ENCODE results near the gene ERO1B.
"Not testable (repeated sequence)": the region's sequence is repeated elsewhere in the genome, so short reads cannot be mapped to it uniquely, and the experiment has no call there.

ERO1B gene

DNA sequence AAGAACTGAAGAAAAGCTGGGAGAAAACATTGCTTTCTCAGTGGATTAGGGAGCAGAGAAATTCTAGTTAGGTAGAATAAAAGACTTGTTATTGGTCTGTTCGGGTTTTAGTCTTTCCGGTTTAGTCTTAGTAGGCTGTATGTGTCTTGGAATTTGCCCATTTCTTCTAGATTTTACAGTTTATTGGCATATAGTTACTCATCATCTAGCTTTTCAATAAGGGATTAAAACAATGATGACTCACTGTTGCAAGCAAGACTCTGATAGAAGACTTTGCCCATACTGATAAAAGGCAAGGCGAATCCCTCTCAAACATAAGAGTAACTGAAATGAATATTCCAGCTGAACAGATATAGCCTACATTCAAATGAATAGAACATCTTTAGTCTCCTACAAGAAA lies 77.1 kb downstream of the ERO1B start:
- H3K4me3 ChIP-seq (ENCODE audit: low read depth, low read length): no peak overlapping the region
- DNase-seq (ENCODE audit: low read depth): no peak
- TF ChIP-seq, protein P1, sequence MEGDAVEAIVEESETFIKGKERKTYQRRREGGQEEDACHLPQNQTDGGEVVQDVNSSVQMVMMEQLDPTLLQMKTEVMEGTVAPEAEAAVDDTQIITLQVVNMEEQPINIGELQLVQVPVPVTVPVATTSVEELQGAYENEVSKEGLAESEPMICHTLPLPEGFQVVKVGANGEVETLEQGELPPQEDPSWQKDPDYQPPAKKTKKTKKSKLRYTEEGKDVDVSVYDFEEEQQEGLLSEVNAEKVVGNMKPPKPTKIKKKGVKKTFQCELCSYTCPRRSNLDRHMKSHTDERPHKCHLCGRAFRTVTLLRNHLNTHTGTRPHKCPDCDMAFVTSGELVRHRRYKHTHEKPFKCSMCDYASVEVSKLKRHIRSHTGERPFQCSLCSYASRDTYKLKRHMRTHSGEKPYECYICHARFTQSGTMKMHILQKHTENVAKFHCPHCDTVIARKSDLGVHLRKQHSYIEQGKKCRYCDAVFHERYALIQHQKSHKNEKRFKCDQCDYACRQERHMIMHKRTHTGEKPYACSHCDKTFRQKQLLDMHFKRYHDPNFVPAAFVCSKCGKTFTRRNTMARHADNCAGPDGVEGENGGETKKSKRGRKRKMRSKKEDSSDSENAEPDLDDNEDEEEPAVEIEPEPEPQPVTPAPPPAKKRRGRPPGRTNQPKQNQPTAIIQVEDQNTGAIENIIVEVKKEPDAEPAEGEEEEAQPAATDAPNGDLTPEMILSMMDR (IDR thresholded peaks at IDR 0.05; ENCODE audit: low read depth, low read length, missing control alignments): no peak

DNA sequence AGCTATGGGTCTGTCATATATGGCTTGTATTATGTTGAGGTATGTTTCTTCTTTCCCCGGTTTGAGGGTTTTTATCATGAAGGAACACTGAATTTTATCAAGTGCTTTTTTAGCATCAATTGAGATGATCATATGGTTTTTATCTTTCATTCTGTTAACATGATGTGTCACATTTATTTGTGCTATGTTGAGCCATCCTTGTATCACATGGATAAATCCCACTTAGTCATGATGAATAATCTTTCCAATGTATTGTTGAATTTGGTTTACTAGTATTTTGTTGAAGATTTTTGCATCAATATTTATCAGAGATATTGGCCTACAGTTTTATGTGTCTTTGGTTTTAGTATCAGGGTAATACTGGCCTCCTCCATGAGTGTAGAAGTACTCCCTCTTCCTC lies 77.7 kb downstream of the ERO1B start:
- H3K4me3 ChIP-seq (ENCODE audit: low read depth, low read length): no peak overlapping the region
- no peak for DNase-seq (ENCODE audit: low read depth)
- TF ChIP-seq, protein P1 (IDR thresholded peaks at IDR 0.05; ENCODE audit: low read depth, low read length, missing control alignments): no peak

DNA sequence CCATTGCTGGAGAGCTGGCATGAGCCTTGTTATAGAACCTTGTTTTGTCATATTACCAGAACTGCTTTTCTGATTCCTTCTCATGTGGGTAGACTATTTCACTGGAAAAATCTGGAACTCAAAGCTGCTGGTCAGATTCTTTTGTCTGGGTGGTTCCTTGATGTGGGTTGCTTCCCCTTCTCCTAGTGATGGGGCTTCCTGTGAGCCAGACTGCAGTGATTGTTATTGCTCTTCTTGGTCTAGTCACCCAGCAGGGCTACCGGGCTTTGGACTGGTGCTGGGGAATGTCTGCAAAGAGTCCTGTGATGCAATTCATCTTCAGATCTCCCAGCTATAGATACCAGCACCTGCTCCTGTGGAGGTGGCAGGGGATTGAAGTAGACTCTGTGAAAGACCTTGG lies 80.0 kb downstream of the ERO1B start:
- no peak for DNase-seq (ENCODE audit: low read depth)
- TF ChIP-seq, protein P1 (IDR thresholded peaks at IDR 0.05; ENCODE audit: low read depth, low read length, missing control alignments): no peak

DNA sequence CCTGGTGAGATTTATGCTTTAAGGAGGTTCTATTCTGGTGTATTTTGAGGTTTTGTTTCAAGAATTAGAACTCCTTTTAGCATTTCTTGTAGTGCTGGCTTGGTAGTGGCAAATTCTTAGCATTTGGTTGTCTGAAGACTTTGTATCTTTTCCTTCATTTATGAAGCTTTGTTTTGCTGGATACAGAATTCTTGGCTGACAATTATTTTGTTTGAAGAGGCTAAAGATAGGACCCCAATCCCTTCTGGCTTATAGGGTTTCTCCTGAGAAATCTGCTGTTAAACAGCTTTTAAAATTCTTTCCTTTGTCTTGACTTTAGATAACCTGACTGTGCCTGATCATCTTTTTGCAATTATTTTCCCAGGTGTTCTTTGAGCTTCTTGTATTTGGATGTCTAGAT lies 80.8 kb downstream of the ERO1B start:
- TF ChIP-seq, protein P1 (IDR thresholded peaks at IDR 0.05; ENCODE audit: low read depth, low read length, missing control alignments): no peak
- DNase-seq (ENCODE audit: low read depth): no peak
- H3K4me3 ChIP-seq (ENCODE audit: low read depth, low read length): no peak overlapping the region

More for the DNA sequence above, 80.0 kb downstream of the ERO1B start:
- no peak overlapping the region for H3K4me3 ChIP-seq (ENCODE audit: low read depth, low read length)

DNA sequence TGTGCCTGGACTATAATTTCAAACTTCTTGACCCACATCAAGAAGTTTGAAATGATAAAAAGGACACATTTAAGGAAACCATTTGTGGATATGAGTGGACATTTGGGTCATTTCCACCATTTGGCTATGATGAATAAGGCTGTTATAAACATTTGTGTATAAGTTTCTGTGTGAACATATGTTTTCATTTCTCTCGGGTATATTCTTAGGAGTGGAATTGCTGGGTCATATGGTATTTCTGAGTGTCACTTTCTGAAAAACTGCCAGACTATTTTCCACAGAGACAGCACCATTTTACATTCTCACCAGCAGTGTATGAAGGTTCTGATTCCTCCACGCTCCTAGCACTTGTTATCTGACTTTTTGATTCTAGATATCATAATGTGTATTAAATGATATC lies 88.6 kb downstream of the ERO1B start:
- TF ChIP-seq, protein P1 (IDR thresholded peaks at IDR 0.05; ENCODE audit: low read depth, low read length, missing control alignments): no peak
- no peak overlapping the region for H3K4me3 ChIP-seq (ENCODE audit: low read depth, low read length)
- DNase-seq (ENCODE audit: low read depth): no peak

DNA sequence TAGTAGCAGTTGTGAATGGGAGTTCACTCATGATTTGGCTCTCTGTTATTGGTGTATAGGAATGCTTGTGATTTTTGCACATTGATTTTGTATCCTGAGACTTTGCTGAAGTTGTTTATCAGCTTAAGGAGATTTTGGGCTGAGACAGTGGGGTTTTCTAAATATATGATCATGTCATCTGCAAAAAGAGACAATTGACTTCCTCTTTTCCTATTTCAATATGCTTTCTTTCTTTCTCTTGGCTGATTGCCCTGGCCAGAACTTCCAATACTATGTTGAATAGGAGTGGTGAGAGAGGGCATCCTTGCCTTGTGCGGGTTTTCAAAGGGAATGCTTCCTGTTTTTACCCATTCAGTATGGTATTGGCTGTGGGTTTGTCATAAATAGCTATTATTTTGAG lies 93.7 kb downstream of the ERO1B start:
- not testable (repeated sequence) for DNase-seq (ENCODE audit: low read depth); H3K4me3 ChIP-seq (ENCODE audit: low read depth, low read length)

DNA sequence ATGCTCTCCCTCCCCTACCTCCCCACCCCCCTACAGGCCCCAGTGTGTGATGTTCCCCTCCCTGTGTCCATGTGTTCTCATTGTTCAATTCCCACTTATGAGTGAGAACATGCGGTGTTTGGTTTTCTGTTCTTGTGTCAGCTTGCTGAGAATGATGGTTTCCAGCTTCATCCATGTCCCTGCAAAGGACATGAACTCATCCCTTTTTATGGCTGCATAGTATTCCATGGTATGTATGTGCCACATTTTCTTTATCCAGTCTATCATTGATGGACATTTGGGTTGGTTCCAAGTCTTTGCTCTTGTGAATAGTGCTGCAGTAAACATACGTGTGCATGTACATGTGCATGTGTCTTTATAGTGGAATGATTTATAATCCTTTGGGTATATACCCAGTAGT lies 95.3 kb downstream of the ERO1B start:
- not testable (repeated sequence) for DNase-seq (ENCODE audit: low read depth); H3K4me3 ChIP-seq (ENCODE audit: low read depth, low read length)

DNA sequence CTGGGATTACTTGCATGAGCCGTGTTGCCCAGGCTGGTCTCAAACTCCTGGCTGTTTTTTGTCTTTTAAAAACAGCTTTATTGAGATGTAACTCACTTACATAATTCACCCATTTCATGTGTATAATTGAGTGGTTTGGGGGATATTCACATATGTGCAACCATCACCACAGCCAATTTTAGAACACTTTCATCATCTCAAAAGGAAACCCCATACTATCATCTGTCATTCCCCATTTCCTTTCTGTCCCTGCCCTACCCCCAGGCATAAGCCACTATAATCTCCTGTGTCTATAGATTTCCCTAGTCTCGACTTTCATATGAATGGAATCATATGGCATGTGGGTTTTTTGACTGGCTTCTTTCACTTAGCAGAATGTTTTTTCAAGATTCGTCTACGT lies 96.1 kb downstream of the ERO1B start:
- no peak for DNase-seq (ENCODE audit: low read depth)
- TF ChIP-seq, protein P1 (IDR thresholded peaks at IDR 0.05; ENCODE audit: low read depth, low read length, missing control alignments): no peak
- H3K4me3 ChIP-seq (ENCODE audit: low read depth, low read length): no peak overlapping the region

Data from GM12864 (cell line).